Stomach (tissue), 9 donors: ENCODE results near the gene PPP1R16B. TPM values are rescaled to one million over a fixed set of nuclear protein-coding genes. Genes with fewer than 3 reads are reported as not detected.

Source experiments
- DNase-seq, 2 donors: peaks; one replicate each; pipeline versions ENCODE4 v3.0.0 to v3.0.0-alpha.2; 2013 to 2019
- H3K27ac ChIP-seq, 5 donors: fragments of 200-600 bp in 4 of 5; sonication (generic) in 4 of 5; one replicate each; pipeline ENCODE4 v1.5.1; 2013 to 2019; ENCODE audit warnings: mild to moderate bottlenecking in 1 of 5, moderate library complexity in 1 of 5
- H3K27me3 ChIP-seq, 3 donors: fragments of 200-600 bp; sonication (generic); one replicate each; pipeline ENCODE4 v1.5.1; 2017 to 2019; ENCODE audit warnings: mixed run types in 1 of 3
- H3K36me3 ChIP-seq, 4 donors: fragments of 200-600 bp; sonication (generic); 1 replicate in 3 of 4; 2 replicates in 1 of 4; pipeline ENCODE4 v1.5.1; 2016 to 2019
- H3K4me1 ChIP-seq, 4 donors: fragments of 200-600 bp; sonication (generic); one replicate each; pipeline ENCODE4 v1.5.1; 2016 to 2019
- H3K4me3 ChIP-seq, 4 donors: fragments of 200-600 bp; sonication (generic) in 3 of 4; one replicate each; pipeline ENCODE4 v1.5.1; 2016 to 2019; ENCODE audit warnings: mild to moderate bottlenecking in 1 of 4
- H3K9me3 ChIP-seq, 4 donors: fragments of 200-600 bp; sonication (generic); one replicate each; pipeline ENCODE4 v1.5.1; 2016 to 2019
- EP300 ChIP-seq: sonication (generic); formaldehyde crosslinking; IDR thresholded peaks from one replicate; pipeline ENCODE4 v1.6.1; 2017; ENCODE audit warnings: antibody characterized with exemption
- POLR2A ChIP-seq, 4 donors: fragments of 450-650 bp; IDR thresholded peaks; one replicate each; pipeline ENCODE4 v1.6.1; 2016; ENCODE audit warnings: antibody characterized with exemption in 4 of 4, control low read depth in 2 of 4, mild to moderate bottlenecking in 1 of 4, moderate library complexity in 1 of 4
- POLR2AphosphoS5 ChIP-seq, 3 donors: sonication (generic); formaldehyde crosslinking; IDR thresholded peaks; one replicate each; pipeline ENCODE4 v1.6.1; 2016; ENCODE audit warnings: antibody characterized with exemption in 3 of 3
- WGBS, 5 donors: extraction: QIAGEN DNeasy Blood & Tissue Kit in 3 of 5; methylation state at CpG; one replicate each; pipeline versions ENCODE4 v1.1.5 to v1.1.7; 2013 to 2018; 5-methylcytosine and 5-hydroxymethylcytosine counted together
- intact Hi-C: fragments of 100-400 bp; cut with DNase I; formaldehyde crosslinking; loops from one replicate; pipeline ENCODE4 v1.15.1; 2023; ENCODE audit warnings: low total_unique reads
- polyA plus RNA-seq, 3 donors: library from polyadenylated mRNA; stranded (reverse); fragments of 200-250 nt; gene quantifications; one replicate each; pipeline ENCODE4 v1.2.3, GENCODE V29; 2013
- total RNA-seq, 5 donors: library from RNA; depleted of rRNA; stranded (reverse); fragments of >200 nt; gene quantifications; one replicate each; pipeline versions ENCODE4 v1.1.0 to v1.2.3, GENCODE V29; 2014 to 2016
- TF ChIP-seq, protein P1 (sequence below), 7 experiments: fragments of 450-650 bp in 4 of 7; fragments of 200-600 bp in 3 of 7; sonication (generic) in 3 of 7; IDR thresholded peaks; one replicate each; pipeline ENCODE4 v1.5.1; 2016 to 2019; ENCODE audit warnings: antibody characterized with exemption in 7 of 7, control low read depth in 2 of 7, mild to moderate bottlenecking in 1 of 7
- donor health status: healthy with polysubstance abuse.
- donor health status: Bipolar disorder and iron deficiency.
- donor health status: healthy.

The PPP1R16B gene
- total and polyA plus RNA-seq, 8 donors = 1.2 to 18.7 (median 6.2) TPM

DNA sequence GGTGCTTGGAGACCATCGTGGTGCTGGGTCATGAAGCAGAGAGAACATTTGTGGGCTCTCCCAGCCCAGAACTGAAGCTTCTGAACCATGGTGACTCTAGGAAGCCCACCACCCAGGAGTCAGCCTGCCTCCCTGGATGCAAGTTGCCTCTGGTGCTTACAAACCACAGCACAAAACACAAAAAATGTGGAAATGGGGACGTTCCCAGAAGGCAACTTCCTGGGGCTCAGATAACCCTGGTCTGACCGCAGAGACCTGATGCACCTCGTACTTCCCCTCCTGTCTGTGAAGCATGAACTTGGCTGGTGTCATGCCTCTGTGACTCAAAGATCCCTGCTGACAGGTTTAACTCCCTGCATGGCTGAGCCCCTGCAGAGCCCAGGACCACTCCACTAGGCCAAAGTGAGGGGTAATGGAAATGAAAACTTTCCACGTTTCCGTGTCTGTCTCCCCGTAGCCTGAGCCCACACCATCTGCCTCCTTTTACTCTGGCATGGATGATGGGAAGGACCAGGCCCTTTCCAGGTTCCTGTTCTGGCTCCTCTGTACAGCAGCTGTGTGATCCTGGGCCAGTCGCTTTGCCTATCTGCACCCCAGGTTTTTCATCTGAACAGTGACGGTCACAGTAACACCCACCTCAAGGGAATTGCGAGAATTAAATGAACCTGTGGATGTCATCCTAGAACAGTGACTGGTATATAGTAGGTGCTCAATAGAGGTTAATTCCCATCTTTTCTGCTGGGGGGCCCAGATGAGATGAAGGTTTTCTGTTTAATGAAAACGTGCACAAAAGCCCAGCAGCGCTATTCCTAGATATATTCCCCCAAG is 57.7 kb downstream of the PPP1R16B start:
- intact Hi-C loops = no loop called here
- peak in 1 of 2 donors; percentile 31 for DNase-seq
- TF ChIP-seq EP300 (no peak), POLR2AphosphoS5 (IDR thresholded peaks at IDR 0.05) (no peak), POLR2A (IDR thresholded peaks at IDR 0.05) (no peak)
- TF ChIP-seq, protein P1, sequence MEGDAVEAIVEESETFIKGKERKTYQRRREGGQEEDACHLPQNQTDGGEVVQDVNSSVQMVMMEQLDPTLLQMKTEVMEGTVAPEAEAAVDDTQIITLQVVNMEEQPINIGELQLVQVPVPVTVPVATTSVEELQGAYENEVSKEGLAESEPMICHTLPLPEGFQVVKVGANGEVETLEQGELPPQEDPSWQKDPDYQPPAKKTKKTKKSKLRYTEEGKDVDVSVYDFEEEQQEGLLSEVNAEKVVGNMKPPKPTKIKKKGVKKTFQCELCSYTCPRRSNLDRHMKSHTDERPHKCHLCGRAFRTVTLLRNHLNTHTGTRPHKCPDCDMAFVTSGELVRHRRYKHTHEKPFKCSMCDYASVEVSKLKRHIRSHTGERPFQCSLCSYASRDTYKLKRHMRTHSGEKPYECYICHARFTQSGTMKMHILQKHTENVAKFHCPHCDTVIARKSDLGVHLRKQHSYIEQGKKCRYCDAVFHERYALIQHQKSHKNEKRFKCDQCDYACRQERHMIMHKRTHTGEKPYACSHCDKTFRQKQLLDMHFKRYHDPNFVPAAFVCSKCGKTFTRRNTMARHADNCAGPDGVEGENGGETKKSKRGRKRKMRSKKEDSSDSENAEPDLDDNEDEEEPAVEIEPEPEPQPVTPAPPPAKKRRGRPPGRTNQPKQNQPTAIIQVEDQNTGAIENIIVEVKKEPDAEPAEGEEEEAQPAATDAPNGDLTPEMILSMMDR (IDR thresholded peaks at IDR 0.05) = no peak
- peak overlapping the region in 2 of 5 donors; percentile 7 to 32 for H3K27ac ChIP-seq
- no peak overlapping the region for H3K4me3 ChIP-seq
- no peaks in the 10 kb centered on the region for H3K9me3 ChIP-seq
- H3K36me3 ChIP-seq = no peaks in the 10 kb centered on the region
- peaks cover 0 to 22% (median 0%) of the 10 kb centered on the region in 3 donors for H3K27me3 ChIP-seq
- WGBS, 5 donors = 64 to 75% (median 71%) methylated on average over 12 of the region's 12 CpGs
- H3K4me1 ChIP-seq = no peaks in the 10 kb centered on the region

DNA sequence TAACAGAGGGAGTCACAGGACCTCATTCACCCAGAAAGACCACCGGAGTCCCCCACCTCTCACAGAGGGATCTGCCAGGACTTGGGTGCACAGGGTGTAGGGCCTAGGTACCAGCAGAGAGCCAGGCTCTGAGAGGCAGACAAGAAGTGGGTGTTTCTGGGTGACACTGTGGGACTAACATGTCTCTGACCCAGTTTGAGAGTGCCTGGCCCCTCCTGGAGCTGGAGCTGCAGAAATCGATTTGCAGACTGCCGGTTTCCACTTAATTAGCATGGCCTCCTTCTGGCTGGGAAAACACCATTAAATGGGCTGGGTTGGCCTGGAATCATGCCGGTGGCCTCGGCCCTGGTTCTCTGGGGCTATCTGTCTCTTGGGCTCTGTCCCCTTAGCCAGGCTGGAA is 59.2 kb downstream of the PPP1R16B start:
- Histone ChIP-seq H3K4me3 (no peak overlapping the region), H3K27me3 (peaks cover 0 to 17% (median 0%) of the 10 kb centered on the region in 3 donors), H3K27ac (no peak overlapping the region), H3K9me3 (peaks cover 0 to 5% (median 0%) of the 10 kb centered on the region in 4 donors), H3K36me3 (no peaks in the 10 kb centered on the region), H3K4me1 (no peaks in the 10 kb centered on the region)
- TF ChIP-seq EP300 (no peak), POLR2AphosphoS5 (IDR thresholded peaks at IDR 0.05) (no peak), POLR2A (IDR thresholded peaks at IDR 0.05) (no peak)
- TF ChIP-seq, protein P1 (IDR thresholded peaks at IDR 0.05) = no peak
- intact Hi-C loops = no loop called here
- no peak for DNase-seq
- 58 to 85% (median 69%) methylated on average over 4 to 5 of the region's 5 CpGs for WGBS, 5 donors

DNA sequence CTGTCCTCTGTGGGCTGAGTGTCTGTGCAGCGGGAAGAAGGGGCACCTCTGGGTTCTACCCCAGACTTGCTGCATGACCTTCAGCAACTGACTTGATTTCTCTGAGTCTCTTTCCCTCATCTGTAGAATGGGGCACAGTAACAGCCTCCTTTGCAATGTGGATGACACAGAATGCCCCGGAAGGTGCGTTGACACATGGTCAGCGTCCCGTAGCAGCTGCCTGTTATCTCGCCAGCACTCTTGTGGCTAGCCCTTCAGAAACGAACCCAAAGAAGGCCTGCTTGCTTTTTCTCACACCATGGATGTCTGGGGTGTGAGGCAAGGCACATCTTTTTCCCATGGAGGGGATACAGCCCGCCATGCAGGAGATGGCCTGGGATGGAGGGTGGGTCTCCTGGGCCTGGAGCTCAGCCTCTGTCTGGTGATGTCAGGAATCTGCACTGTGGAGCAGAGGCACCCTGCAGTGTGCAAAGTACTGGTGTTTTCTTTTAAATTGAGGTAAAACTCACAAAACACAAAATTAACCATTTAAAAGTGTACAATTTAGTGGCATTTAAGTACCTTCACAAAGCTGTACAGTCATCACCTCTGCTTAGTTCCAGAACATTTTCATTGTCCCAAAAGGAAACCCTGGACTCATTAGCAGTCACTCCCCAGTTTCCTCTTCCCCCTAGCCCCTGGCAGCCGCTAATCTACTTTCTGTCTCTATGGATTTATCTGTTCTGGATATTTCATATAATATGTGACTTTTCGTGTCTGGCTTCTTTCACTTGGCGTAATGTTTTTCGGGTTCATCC is 61.0 kb downstream of the PPP1R16B start:
- no peak for DNase-seq
- Histone ChIP-seq H3K36me3 (no peaks in the 10 kb centered on the region), H3K9me3 (peaks cover 0 to 5% (median 0%) of the 10 kb centered on the region in 4 donors), H3K27me3 (peaks cover 0 to 14% (median 0%) of the 10 kb centered on the region in 3 donors), H3K4me1 (peaks cover 0 to 14% (median 11%) of the 10 kb centered on the region in 4 donors), H3K4me3 (no peak overlapping the region), H3K27ac (no peak overlapping the region)
- 72 to 76% (median 76%) methylated on average over 12 of the region's 12 CpGs for WGBS, 5 donors
- no peak for TF ChIP-seq EP300
- TF ChIP-seq POLR2AphosphoS5 (IDR thresholded peaks at IDR 0.05) = no peak
- TF ChIP-seq POLR2A (IDR thresholded peaks at IDR 0.05) = no peak
- TF ChIP-seq, protein P1 (IDR thresholded peaks at IDR 0.05) = no peak
- intact Hi-C loops = no loop called here

DNA sequence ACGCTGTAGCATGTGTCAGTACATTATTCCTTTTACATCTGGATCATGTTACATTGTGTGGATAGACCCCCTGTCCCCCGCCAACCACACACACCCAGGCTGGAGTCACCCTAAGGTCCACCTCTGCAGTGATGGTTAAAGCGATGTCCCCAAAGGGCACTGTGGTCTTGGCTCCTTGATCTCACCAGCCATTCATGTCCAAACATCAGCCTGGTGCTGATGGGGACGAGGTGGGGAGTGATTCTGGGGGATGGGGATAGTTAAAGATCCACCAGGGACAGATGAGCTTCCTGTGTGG is 61.5 kb downstream of the PPP1R16B start:
- no peak for DNase-seq
- peaks cover 0 to 17% (median 13%) of the 10 kb centered on the region in 4 donors for H3K4me1 ChIP-seq
- peaks cover 0 to 14% (median 0%) of the 10 kb centered on the region in 3 donors for H3K27me3 ChIP-seq
- H3K36me3 ChIP-seq = no peaks in the 10 kb centered on the region
- no peak overlapping the region for H3K4me3 ChIP-seq
- H3K27ac ChIP-seq = no peak overlapping the region
- H3K9me3 ChIP-seq = peaks cover 0 to 5% (median 0%) of the 10 kb centered on the region in 4 donors
- WGBS, 5 donors = 61 to 75% (median 69%) methylated on average over 4 of the region's 4 CpGs
- TF ChIP-seq EP300 = no peak
- no peak for TF ChIP-seq POLR2A (IDR thresholded peaks at IDR 0.05)
- TF ChIP-seq, protein P1 (IDR thresholded peaks at IDR 0.05) = no peak
- no peak for TF ChIP-seq POLR2AphosphoS5 (IDR thresholded peaks at IDR 0.05)
- intact Hi-C loops = no loop called here
